ENCODE measurements around the gene TNFRSF18.

Gene TNFRSF18

GRCh38 chr1:1239227-1239613 is 32.8 kb upstream of the TNFRSF18 start:
- Mint-ChIP-seq H3K9me3 (no peaks in the 10 kb centered on the region), H3K27ac (no peak overlapping the region), H3K4me3 (no peak overlapping the region), H3K27me3 (ENCODE audit: low read depth) (peaks cover 4% of the 10 kb centered on the region), H3K36me3 (ENCODE audit: low read depth) (peaks cover under 1% of the 10 kb centered on the region), H3K4me1 (peaks cover 6% of the 10 kb centered on the region)
- TF ChIP-seq CTCF (IDR thresholded peaks at IDR 0.05; ENCODE audit: unreplicated experiment in 3 of 3), result no peak

- H3K36me3 Mint-ChIP-seq (ENCODE audit: low read depth), result peaks cover 6% of the 10 kb centered on the region
- H3K27me3 Mint-ChIP-seq (ENCODE audit: low read depth), result peaks cover 4% of the 10 kb centered on the region
- no peaks in the 10 kb centered on the region for H3K9me3 Mint-ChIP-seq
- H3K4me3 Mint-ChIP-seq, result no peak overlapping the region
- H3K4me1 Mint-ChIP-seq, result peaks cover 11% of the 10 kb centered on the region
- TF ChIP-seq CTCF (IDR thresholded peaks at IDR 0.05; ENCODE audit: unreplicated experiment in 3 of 3), result no peak
- no peak overlapping the region for H3K27ac Mint-ChIP-seq
These were observed 32.3 kb upstream of the TNFRSF18 start for GRCh38 chr1:1238702-1239178.

- H3K27ac Mint-ChIP-seq, result no peak overlapping the region
- no peaks in the 10 kb centered on the region for H3K9me3 Mint-ChIP-seq
- no peak for TF ChIP-seq CTCF (IDR thresholded peaks at IDR 0.05; ENCODE audit: unreplicated experiment in 3 of 3)
- H3K27me3 Mint-ChIP-seq (ENCODE audit: low read depth), result peaks cover 4% of the 10 kb centered on the region
- H3K4me3 Mint-ChIP-seq, result no peak overlapping the region
- peaks cover 17% of the 10 kb centered on the region for H3K4me1 Mint-ChIP-seq
- H3K36me3 Mint-ChIP-seq (ENCODE audit: low read depth), result peaks cover 8% of the 10 kb centered on the region
These were observed 31.7 kb upstream of the TNFRSF18 start for GRCh38 chr1:1237874-1238701.

GRCh38 chr1:1236945-1237873 is 30.8 kb upstream of the TNFRSF18 start:
- peaks cover 8% of the 10 kb centered on the region for H3K36me3 Mint-ChIP-seq (ENCODE audit: low read depth)
- TF ChIP-seq CTCF (IDR thresholded peaks at IDR 0.05; ENCODE audit: unreplicated experiment in 3 of 3), result no peak
- H3K4me1 Mint-ChIP-seq, result peaks cover 17% of the 10 kb centered on the region
- no peak overlapping the region for H3K4me3 Mint-ChIP-seq
- no peak overlapping the region for H3K27ac Mint-ChIP-seq
- H3K27me3 Mint-ChIP-seq (ENCODE audit: low read depth), result peaks cover 4% of the 10 kb centered on the region
- no peaks in the 10 kb centered on the region for H3K9me3 Mint-ChIP-seq

- Mint-ChIP-seq H3K27ac (no peak overlapping the region), H3K27me3 (ENCODE audit: low read depth) (peaks cover 4% of the 10 kb centered on the region), H3K4me1 (peaks cover 18% of the 10 kb centered on the region), H3K9me3 (no peaks in the 10 kb centered on the region), H3K4me3 (no peak overlapping the region), H3K36me3 (ENCODE audit: low read depth) (peaks cover 8% of the 10 kb centered on the region)
- no peak for TF ChIP-seq CTCF (IDR thresholded peaks at IDR 0.05; ENCODE audit: unreplicated experiment in 3 of 3)
These were observed 29.9 kb upstream of the TNFRSF18 start for GRCh38 chr1:1236176-1236763.
